Stimulated activated effector memory CD8-positive, alpha-beta T cell treated with anti-CD3 and anti-CD28 coated beads, Interleukin-12 subunit alpha, Interleukin-12 subunit beta, amount 100 ng/mL, for 72 hours (primary cell): ENCODE measurements around the gene GANC.

Source experiments
- ATAC-seq: fragments of 150-1000 bp; cut with Tn5 transposase; 2 replicates; pipeline ENCODE4 v1.10.0; 2021
- DNase-seq, 2 donors: peaks; one replicate each; pipeline ENCODE4 v3.0.0; 2021 to 2022; ENCODE audit warnings: low spot score in 2 of 2
- H3K27ac Mint-ChIP-seq: one replicate; pipeline ENCODE4 v1.8.0; 2022; ENCODE audit warnings: mild to moderate bottlenecking, mixed read lengths
- H3K36me3 Mint-ChIP-seq: one replicate; pipeline ENCODE4 v1.8.0; 2022; ENCODE audit warnings: mild to moderate bottlenecking, mixed read lengths
- H3K4me1 Mint-ChIP-seq: one replicate; pipeline ENCODE4 v1.8.0; 2022; ENCODE audit warnings: mixed read lengths
- H3K4me3 Mint-ChIP-seq: one replicate; pipeline ENCODE4 v1.8.0; 2022; ENCODE audit warnings: mild to moderate bottlenecking, mixed read lengths
- H3K9me3 Mint-ChIP-seq: one replicate; pipeline ENCODE4 v1.8.0; 2022; ENCODE audit warnings: mixed read lengths

Gene GANC

DNA sequence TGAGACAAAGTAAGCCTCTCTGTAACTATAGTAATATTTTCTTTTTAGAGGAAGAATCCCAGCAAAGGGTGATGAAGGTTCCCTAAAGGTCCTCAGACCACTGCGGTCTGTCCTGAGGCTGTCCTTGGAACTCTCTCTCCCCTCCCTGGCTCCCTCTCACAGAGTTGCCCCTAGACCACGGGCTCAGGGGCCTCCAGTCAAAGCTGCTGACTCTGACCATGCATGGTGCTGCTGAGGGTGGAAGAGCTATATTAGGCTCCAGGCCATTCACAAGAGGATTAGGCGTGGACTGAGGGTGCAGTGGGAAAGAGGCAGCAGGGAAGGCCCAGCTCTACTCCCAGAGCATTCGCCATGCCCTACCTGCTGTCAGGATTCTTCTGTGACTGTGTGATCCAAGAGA lies 100.9 kb downstream of the GANC start:
- Mint-ChIP-seq H3K27ac (no peak overlapping the region), H3K9me3 (no peaks in the 10 kb centered on the region), H3K36me3 (no peaks in the 10 kb centered on the region), H3K4me1 (no peaks in the 10 kb centered on the region), H3K4me3 (no peak overlapping the region)
- no peak for DNase-seq
- no peak for ATAC-seq

DNA sequence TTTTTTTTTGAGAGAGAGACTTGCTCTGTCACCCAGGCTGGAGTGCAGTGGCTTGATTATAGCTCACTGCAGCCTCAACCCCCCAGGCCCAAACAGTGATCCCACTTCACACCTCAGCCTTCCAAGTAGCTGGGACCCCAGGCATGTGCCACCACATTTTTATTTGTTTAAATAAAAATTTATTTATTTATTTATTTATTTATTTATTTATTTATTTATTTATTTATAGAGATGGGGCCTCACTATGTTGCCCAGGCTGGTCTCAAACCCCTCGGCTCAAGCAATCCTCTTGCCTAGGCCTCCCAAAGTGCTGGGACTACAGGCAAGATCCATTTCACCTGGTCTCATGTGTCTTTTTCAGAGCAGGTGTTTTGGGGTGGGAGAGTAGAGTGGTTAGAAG lies 101.8 kb downstream of the GANC start:
- Mint-ChIP-seq H3K4me1 (no peaks in the 10 kb centered on the region), H3K27ac (no peak overlapping the region), H3K4me3 (no peak overlapping the region), H3K36me3 (no peaks in the 10 kb centered on the region), H3K9me3 (no peaks in the 10 kb centered on the region)
- no peak for ATAC-seq
- no peak for DNase-seq

DNA sequence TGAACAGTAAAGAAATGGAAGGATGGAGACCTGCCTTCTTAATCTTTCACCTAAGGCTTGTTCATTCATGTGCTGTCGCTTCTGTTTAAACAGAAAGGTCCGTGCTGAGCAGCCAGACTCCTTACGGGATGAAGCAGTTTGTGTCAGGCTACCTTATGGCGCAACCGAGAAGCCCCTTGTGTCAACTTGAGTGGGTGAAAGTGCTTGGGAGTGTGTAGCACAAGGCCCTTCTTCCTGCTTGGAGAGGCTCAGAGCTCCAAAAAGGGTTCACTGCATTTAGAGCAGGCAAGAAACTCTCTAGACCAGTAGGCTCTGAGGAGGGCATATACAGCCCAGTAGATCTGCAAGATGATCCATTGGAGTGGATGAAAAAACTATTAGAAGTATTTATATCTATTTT lies 102.3 kb downstream of the GANC start:
- Mint-ChIP-seq H3K27ac (no peak overlapping the region), H3K4me1 (no peaks in the 10 kb centered on the region), H3K4me3 (no peak overlapping the region), H3K36me3 (no peaks in the 10 kb centered on the region), H3K9me3 (no peaks in the 10 kb centered on the region)
- DNase-seq (no peak), ATAC-seq (no peak)

DNA sequence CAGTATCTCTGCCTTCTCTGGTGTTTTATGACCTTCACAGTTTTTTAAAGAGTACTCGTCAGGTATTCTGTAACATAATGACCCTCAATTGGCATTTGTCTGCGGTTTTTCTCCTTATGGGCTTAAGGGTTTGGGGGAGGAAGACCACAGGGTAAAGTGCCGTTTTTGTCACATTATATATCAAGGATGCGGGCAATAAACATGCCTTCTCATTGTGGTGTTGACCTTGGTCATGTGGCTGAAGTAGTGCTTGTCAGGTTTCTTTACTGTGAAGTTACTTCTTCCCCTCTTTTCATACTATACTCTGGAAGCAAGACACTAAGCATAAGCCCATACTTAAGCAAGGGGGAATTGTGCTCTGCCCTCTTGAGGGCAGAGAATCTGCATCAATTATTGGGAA lies 102.9 kb downstream of the GANC start:
- Mint-ChIP-seq H3K36me3 (no peaks in the 10 kb centered on the region), H3K27ac (no peak overlapping the region), H3K4me3 (no peak overlapping the region), H3K4me1 (no peaks in the 10 kb centered on the region), H3K9me3 (no peaks in the 10 kb centered on the region)
- ATAC-seq (no peak), DNase-seq (no peak)

DNA sequence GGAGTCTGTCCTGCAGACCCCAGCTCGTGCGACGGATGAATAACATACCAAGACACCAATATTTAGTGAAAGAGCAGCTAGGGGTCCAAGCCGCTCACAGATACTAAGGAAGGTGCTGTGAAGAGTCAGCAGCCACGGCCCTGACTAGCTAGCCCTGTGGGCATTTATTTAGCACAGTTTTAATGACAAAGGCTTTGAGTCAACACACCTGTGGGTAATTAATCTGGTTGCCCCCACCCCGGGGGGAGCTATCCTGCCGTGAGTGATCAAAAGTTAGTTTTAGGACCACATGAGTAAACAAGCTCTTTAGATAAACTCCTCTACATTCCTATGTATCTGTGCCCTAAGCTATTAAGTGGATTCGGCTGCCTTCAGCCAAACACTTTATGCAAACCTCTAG lies 105.0 kb downstream of the GANC start:
- ATAC-seq = no peak
- Mint-ChIP-seq H3K27ac (no peak overlapping the region), H3K36me3 (no peaks in the 10 kb centered on the region)

DNA sequence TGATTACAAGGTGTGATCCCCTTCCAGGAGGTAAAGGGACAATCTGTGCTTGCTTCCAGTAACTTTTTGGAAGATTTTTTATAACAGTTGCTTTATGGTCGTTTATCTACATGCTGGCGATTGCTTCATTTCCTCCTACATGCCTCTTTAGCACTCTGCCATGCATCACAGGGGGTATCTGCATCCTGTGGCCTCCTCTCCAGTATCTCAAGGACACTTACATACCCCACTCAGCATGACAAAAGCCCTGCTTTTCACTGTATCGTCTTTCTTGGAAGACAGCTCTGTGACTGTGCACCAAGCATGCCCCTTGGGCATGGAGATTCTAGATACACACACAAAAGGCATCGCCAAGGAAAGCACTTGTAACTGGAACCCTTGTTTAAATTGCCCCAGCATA lies 111.6 kb downstream of the GANC start:
- DNase-seq (no peak), ATAC-seq (no peak)
- no peaks in the 10 kb centered on the region for H3K36me3 Mint-ChIP-seq
- no peak overlapping the region for H3K27ac Mint-ChIP-seq
- no peaks in the 10 kb centered on the region for H3K4me1 Mint-ChIP-seq
- H3K9me3 Mint-ChIP-seq = no peaks in the 10 kb centered on the region
- no peak overlapping the region for H3K4me3 Mint-ChIP-seq

More for the DNA sequence above, 105.0 kb downstream of the GANC start:
- no peak for DNase-seq
- Mint-ChIP-seq H3K4me1 (no peaks in the 10 kb centered on the region), H3K9me3 (no peaks in the 10 kb centered on the region), H3K4me3 (no peak overlapping the region)

DNA sequence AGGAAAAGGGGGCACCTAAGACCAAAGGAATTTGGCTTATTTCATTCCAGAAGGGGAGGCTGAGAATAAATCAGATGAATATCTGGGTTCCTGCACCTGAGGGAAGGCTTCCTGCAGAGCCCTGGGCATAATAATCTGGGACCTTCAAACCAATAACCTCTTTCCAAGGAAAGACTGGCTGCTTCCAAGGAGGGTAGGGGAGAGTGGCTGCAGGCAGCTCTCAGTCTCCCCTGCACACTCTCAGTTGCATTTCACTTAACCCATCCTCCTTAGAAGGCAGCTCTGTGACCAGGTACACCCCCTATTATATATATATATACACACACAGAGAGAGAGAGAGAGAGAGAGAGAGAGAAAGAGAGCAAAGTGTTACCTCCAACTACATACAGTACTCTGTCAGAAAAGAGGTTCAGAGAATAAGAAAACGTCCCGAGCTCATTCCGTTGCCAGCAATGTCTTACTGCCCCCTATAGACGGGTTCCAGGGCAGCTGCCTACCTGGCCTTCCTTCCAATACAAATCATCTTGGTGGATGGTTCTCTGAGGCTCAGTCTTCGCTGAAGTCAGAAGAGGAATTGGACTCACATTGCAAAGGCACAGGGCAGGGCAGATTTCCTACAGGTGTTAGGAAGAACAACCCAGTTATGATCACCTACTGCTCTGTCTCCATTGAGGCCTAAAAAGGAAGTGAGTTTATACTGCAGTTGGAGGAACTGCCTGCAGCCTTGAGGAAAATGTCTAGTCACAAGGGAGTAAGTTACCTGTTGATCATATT lies 112.4 kb downstream of the GANC start:
- Mint-ChIP-seq H3K4me1 (no peaks in the 10 kb centered on the region), H3K36me3 (no peaks in the 10 kb centered on the region), H3K27ac (no peak overlapping the region), H3K9me3 (no peaks in the 10 kb centered on the region), H3K4me3 (no peak overlapping the region)
- ATAC-seq (peak; percentile 53), DNase-seq (peak in 1 of 2 donors; percentile 66)

DNA sequence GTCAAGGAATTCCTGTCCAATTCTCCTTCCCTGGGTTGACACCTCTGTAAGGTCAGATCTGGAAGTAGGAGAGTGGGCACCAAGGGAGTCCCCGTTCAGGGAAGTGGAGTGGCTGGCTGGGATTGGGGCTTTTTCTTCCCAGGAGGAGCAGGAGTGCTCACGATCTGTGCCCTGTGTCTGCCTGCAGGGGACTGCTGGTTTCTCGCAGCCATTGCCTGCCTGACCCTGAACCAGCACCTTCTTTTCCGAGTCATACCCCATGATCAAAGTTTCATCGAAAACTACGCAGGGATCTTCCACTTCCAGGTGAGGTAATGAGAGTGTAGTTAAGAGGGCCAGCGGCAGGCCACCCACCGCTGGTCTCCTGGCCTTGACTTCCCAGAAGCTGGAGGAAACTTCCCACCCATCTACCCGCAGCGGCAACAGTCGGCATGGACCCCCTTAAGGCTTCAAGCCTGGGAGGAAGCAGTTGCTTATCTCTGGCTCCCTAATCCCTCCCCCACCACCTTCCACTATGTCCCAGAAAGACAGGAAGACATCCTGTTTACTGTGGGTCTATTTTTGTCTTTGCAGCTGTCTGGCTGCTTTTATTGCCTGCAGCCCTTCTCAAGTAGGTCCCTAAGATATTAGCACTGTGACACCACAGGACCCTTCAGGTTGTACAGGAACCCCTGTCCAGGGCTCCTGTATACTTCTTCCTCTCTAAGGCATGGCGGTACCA lies 113.1 kb downstream of the GANC start:
- Mint-ChIP-seq H3K36me3 (no peaks in the 10 kb centered on the region), H3K27ac (no peak overlapping the region), H3K4me3 (no peak overlapping the region), H3K9me3 (no peaks in the 10 kb centered on the region), H3K4me1 (no peaks in the 10 kb centered on the region)
- DNase-seq (no peak), ATAC-seq (no peak)

DNA sequence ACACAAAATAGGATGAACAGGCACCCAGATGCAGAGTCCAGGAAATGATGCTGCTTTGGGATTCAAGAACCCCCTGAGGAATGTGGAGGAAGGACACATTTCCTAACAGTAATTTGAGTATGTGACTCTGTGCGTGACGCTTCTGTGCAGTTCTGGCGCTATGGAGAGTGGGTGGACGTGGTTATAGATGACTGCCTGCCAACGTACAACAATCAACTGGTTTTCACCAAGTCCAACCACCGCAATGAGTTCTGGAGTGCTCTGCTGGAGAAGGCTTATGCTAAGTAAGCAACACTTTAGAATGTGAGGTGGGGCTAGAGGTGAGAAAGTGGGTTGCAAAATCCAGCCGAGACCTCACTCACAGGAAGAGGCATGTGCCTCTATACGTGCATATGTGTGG lies 114.6 kb downstream of the GANC start:
- H3K4me1 Mint-ChIP-seq = no peaks in the 10 kb centered on the region
- H3K9me3 Mint-ChIP-seq = no peaks in the 10 kb centered on the region
- H3K27ac Mint-ChIP-seq = no peak overlapping the region
- H3K36me3 Mint-ChIP-seq = no peaks in the 10 kb centered on the region
- no peak for ATAC-seq
- H3K4me3 Mint-ChIP-seq = no peak overlapping the region
- no peak for DNase-seq

DNA sequence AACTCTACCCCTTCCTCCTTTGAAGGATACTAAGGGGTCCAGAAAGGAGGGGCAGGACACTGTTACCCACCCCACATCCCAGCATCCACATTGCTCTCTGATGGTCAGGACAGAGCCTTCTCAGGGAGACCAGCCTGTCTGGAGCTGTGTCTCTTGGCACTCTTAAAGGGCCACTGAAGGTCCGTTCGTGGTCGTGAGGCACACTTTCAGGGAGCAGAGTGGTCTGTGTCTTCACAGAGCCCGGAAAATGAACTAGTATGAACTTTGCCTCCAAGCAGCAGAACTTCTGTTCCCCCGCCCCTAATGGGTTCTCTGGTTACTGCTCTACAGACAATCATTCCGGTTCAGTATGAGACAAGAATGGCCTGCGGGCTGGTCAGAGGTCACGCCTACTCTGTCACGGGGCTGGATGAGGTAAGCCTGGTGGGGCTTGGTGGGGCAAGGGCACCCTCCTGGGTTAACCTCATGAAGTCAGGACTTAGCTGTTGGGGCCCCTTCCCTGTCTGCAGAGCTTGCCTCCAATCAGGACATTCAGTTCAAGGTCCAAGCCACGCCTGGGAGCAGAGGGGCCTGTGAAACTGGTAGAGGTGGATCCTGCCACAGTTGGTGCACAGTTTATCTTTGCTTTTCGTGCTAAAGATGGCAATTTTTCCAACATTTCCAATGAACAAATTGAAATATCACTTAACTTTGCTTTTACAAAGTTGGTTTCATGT lies 119.5 kb downstream of the GANC start:
- Mint-ChIP-seq H3K9me3 (no peaks in the 10 kb centered on the region), H3K36me3 (no peaks in the 10 kb centered on the region), H3K4me3 (no peak overlapping the region), H3K27ac (no peak overlapping the region), H3K4me1 (no peaks in the 10 kb centered on the region)
- ATAC-seq (no peak), DNase-seq (no peak)

DNA sequence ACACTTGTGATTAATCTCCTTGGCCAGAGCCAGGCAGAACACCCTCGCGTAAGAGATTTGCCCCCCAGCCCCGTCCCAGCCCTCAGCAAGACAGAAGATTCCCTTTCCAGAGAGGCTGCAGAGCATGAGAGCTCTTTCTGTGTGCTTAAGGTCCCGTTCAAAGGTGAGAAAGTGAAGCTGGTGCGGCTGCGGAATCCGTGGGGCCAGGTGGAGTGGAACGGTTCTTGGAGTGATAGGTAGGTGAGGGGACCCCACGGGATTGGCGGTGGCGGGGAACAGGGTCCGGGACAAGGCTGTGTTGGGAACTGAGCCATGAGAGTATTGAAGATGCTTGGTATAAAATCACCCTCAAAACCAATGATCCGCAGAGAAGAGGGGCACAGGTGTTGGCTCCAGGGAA lies 121.1 kb downstream of the GANC start:
- no peak for DNase-seq
- Mint-ChIP-seq H3K4me3 (no peak overlapping the region), H3K9me3 (no peaks in the 10 kb centered on the region), H3K4me1 (no peaks in the 10 kb centered on the region), H3K27ac (no peak overlapping the region), H3K36me3 (no peaks in the 10 kb centered on the region)
- ATAC-seq = no peak

DNA sequence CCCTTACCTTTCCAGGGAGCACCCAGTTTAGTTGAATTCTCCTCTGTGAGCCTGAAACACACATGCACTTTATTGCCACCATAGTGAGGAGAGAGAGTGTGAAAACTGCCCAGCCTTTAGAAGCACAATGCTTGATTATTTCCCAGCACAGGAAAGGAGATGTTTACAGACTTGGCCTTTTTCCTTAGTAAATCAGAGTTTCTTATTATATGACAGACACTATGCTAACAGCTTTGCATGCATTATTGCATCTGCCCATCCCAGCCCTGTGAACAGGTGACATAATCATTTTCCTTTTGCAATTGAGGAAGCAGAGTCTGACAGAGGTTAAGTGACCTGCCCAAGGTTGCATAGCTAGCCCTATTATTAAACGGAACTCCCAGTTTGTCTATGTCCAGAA lies 122.8 kb downstream of the GANC start:
- no peak for ATAC-seq
- Mint-ChIP-seq H3K9me3 (no peaks in the 10 kb centered on the region), H3K36me3 (no peaks in the 10 kb centered on the region), H3K27ac (no peak overlapping the region), H3K4me1 (peaks cover 1% of the 10 kb centered on the region), H3K4me3 (no peak overlapping the region)
- DNase-seq = no peak

DNA sequence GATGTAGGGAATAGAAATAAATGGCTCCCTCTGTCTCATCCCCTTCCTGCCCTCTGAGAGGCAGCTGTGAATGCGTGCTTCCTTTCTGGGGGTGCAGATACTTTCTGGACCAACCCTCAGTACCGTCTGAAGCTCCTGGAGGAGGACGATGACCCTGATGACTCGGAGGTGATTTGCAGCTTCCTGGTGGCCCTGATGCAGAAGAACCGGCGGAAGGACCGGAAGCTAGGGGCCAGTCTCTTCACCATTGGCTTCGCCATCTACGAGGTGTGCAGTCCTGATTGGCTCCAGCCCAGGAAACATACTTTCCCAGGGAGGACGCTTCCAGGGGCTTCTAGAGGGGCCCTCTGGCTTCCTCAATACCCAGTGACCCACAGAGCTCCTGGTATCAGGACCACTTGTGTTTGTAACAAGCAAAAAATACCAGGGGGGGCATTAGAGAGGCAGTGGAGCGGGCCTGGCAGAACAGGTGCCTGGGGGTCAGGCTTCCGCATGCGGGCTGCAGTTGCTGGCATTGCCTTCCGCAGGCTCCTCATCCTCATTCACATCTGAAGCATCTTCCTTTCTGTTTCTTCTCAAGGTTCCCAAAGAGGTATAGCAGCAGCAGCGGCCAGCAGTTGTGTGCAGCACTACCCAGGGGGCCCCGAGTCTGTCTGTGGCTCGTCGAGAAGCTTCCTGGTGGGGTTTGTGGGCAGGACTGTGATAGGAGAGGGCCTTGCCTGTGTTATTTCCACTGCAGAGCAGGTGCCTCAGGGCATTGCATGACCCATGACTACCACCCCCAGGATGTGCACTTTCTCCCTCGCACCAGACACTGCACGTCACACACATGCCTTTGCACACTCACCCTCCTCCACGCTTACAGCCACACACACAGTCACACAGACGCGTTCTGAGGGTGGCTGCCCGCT lies 128.8 kb downstream of the GANC start:
- no peaks in the 10 kb centered on the region for H3K9me3 Mint-ChIP-seq
- peak overlapping the region; percentile 82 for H3K27ac Mint-ChIP-seq
- H3K4me3 Mint-ChIP-seq = peak overlapping the region; percentile 63
- peaks cover 27% of the 10 kb centered on the region for H3K4me1 Mint-ChIP-seq
- peak; percentile 6 to 61 for DNase-seq
- peak; percentile 71 for ATAC-seq
- H3K36me3 Mint-ChIP-seq = no peaks in the 10 kb centered on the region

DNA sequence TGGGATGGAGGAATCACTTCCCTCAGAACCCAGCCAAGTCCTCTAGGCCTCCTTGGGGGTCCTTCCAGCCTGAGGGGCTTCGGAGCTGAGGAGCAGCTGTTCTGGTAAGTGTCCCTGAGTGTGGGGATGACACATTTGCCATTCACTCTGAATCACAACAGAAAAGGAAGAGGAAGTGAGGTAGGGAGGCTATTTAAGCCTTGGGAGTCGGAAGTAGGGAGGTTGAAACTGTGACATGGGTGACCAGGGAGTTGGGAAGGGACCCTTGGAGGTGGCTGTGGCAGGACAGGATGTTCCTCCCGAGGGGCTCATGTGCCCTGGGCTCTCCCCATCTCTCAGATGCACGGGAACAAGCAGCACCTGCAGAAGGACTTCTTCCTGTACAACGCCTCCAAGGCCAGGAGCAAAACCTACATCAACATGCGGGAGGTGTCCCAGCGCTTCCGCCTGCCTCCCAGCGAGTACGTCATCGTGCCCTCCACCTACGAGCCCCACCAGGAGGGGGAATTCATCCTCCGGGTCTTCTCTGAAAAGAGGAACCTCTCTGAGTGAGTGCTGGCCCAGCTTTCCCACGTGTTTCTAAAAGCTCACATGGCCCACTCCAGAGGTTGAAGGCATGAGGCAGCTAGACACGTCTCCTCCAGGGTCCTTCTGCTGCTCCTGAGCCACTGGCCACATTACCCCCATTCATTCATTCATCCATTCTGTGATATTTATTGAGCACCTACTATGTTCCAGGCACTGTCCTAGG lies 129.6 kb downstream of the GANC start:
- Mint-ChIP-seq H3K4me3 (peak overlapping the region; percentile 63), H3K4me1 (peaks cover 27% of the 10 kb centered on the region), H3K9me3 (no peaks in the 10 kb centered on the region), H3K36me3 (no peaks in the 10 kb centered on the region), H3K27ac (peak overlapping the region; percentile 82)
- DNase-seq (no peak), ATAC-seq (peak; percentile 36)
